Keratinocyte (primary cell): ENCODE results near the gene RCCD1. TPM values are rescaled to one million over a fixed set of nuclear protein-coding genes. Genes with fewer than 3 reads are reported as not detected.

Experiments
- DNase-seq: peaks from one replicate; pipeline ENCODE4 v3.0.0-alpha.2; 2011; ENCODE audit warnings: low read depth, missing footprints, low spot score
- FAIRE-seq: peaks from 2 replicates; lab custom pipeline; 2011; peaks lifted over from hg19 to GRCh38; lab: Jason Lieb, UNC
- H2AFZ ChIP-seq: 2 replicates; pipeline ENCODE4 v1.6.0; 2012; ENCODE audit warnings: low read length, control low read depth, inconsistent platforms; ENCODE audit not compliant: control insufficient read depth
- H3K27ac ChIP-seq: 2 replicates; pipeline ENCODE4 v1.5.1; 2011; ENCODE audit warnings: low read length; ENCODE audit not compliant: control insufficient read depth, insufficient read depth
- H3K27me3 ChIP-seq: 3 replicates; pipeline ENCODE4 v1.6.0; 2011; ENCODE audit warnings: low read length; ENCODE audit not compliant: control insufficient read depth, insufficient read depth; ENCODE audit errors: extremely low read depth
- H3K36me3 ChIP-seq, 2 experiments: 2 replicates in 1 of 2; 3 replicates in 1 of 2; pipeline ENCODE4 v1.5.1; 2011; ENCODE audit warnings: low read length in 2 of 2, mild to moderate bottlenecking in 1 of 2; ENCODE audit not compliant: control insufficient read depth in 2 of 2, insufficient read depth in 2 of 2; ENCODE audit errors: extremely low read depth in 1 of 2
- H3K4me1 ChIP-seq: 3 replicates; pipeline ENCODE4 v1.5.1; 2011; ENCODE audit warnings: low read length; ENCODE audit not compliant: control insufficient read depth, insufficient read depth; ENCODE audit errors: extremely low read depth
- H3K4me2 ChIP-seq: 3 replicates; pipeline ENCODE4 v1.6.0; 2011; ENCODE audit warnings: low read depth, low read length; ENCODE audit not compliant: control insufficient read depth, insufficient read depth; ENCODE audit errors: extremely low read depth
- H3K4me3 ChIP-seq, 3 experiments: fragments of 200-600 bp in 1 of 3; sonication (generic) in 1 of 3; 2 replicates in 2 of 3; 3 replicates in 1 of 3; pipeline ENCODE4 v1.5.1; 2011 to 2016; ENCODE audit warnings: low read length in 3 of 3, mild to moderate bottlenecking in 3 of 3, control low read depth in 2 of 3, inconsistent platforms in 1 of 3, low read depth in 1 of 3, mixed read lengths in 1 of 3, mixed run types in 1 of 3, moderate library complexity in 1 of 3; ENCODE audit not compliant: control insufficient read depth in 2 of 3, insufficient read depth in 2 of 3; ENCODE audit errors: extremely low read depth in 1 of 3
- H3K79me2 ChIP-seq: 2 replicates; pipeline ENCODE4 v1.6.0; 2012; ENCODE audit warnings: low read length; ENCODE audit not compliant: control insufficient read depth, insufficient read depth
- H3K9ac ChIP-seq: 3 replicates; pipeline ENCODE4 v1.6.0; 2011; ENCODE audit warnings: low read length; ENCODE audit not compliant: control insufficient read depth, insufficient read depth; ENCODE audit errors: extremely low read depth
- H3K9me1 ChIP-seq: 3 replicates; pipeline ENCODE4 v1.6.0; 2011; ENCODE audit warnings: low read length; ENCODE audit not compliant: control insufficient read depth, insufficient read depth; ENCODE audit errors: extremely low read depth
- H3K9me3 ChIP-seq: 2 replicates; pipeline ENCODE4 v1.5.1; 2012; ENCODE audit warnings: low read depth, low read length; ENCODE audit not compliant: control insufficient read depth
- H4K20me1 ChIP-seq: 3 replicates; pipeline ENCODE4 v1.6.0; 2011; ENCODE audit warnings: low read length; ENCODE audit not compliant: control insufficient read depth, insufficient read depth; ENCODE audit errors: extremely low read depth
- EZH2 ChIP-seq: IDR thresholded peaks from one replicate; pipeline ENCODE4 v1.6.1; 2012; ENCODE audit warnings: inconsistent platforms, mild to moderate bottlenecking, low read length, moderate library complexity
- dilution Hi-C: fragments of 300-500 bp; cut with MboI; formaldehyde crosslinking; loops from one replicate; pipeline ENCODE4 v1.7.0; 2020; ENCODE audit warnings: low sequenced_read_pairs; ENCODE audit not compliant: extremely low pct_ligation_motif_present
- polyA plus RNA-seq, 5 experiments: library from polyadenylated mRNA; depleted of rRNA in 3 of 5; stranded (reverse) in 3 of 5; stranded (forward) in 1 of 5; unstranded in 1 of 5; fragments of >200 nt; gene quantifications; 1 replicate in 1 of 5; 2 replicates in 3 of 5; 3 replicates in 1 of 5; pipeline versions ENCODE4 v1.2.1 to v1.2.3, GENCODE V29; 2011 to 2012; ENCODE audit warnings: missing spikeins in 2 of 5, low read depth in 1 of 5, low replicate concordance in 1 of 5
- TF ChIP-seq, protein P1 (sequence below), 3 experiments: IDR thresholded peaks in 1 of 3; conservative IDR thresholded peaks in 1 of 3; optimal IDR thresholded peaks in 1 of 3; 2 replicates in 2 of 3; 3 replicates in 1 of 3; pipeline versions ENCODE3 to v1.5.1; 2011; ENCODE audit warnings: low read length in 3 of 3, mild to moderate bottlenecking in 3 of 3, moderate library complexity in 2 of 3, control low read depth in 1 of 3, inconsistent platforms in 1 of 3; ENCODE audit not compliant: insufficient read depth in 2 of 3; ENCODE audit errors: extremely low read depth in 1 of 3

The RCCD1 gene
- polyA plus RNA-seq, 1 donor (not counting 4 experiments of a cell fraction or from before 2014, with no cell fraction given): 7.8 TPM

DNA sequence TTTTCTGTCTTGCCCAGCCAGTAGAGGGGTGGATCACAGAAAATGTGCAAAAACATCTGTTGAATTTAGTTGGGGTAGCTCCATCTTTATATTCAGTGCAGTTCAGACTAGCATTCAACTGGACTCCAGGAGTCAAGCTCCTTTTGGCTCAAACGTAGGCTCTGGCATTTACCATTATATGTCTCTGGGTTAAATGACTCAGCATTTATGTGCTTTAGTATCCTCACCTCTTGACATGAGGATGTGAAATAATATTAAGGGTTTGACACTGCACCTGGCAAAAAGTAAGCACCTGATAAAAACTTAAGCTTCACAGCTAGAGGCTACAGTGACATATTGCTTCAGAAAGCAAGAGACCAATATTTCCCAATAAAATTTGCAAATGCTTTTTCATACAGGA, 24.9 kb downstream of the RCCD1 start:
- dilution Hi-C loops: no loop called here
- Histone ChIP-seq H3K27me3 (no peaks in the 10 kb centered on the region), H3K27ac (no peak overlapping the region), H3K9ac (no peak overlapping the region), H3K9me1 (peaks cover 3% of the 10 kb centered on the region), H4K20me1 (no peaks in the 10 kb centered on the region), H2AFZ (no peak overlapping the region), H3K4me3 (no peak overlapping the region), H3K4me1 (no peaks in the 10 kb centered on the region), H3K9me3 (no peaks in the 10 kb centered on the region), H3K36me3 (peaks cover 5 to 47% of the 10 kb centered on the region in 2 experiments), H3K79me2 (peaks cover 9% of the 10 kb centered on the region), H3K4me2 (no peak overlapping the region)
- TF ChIP-seq, protein P1, sequence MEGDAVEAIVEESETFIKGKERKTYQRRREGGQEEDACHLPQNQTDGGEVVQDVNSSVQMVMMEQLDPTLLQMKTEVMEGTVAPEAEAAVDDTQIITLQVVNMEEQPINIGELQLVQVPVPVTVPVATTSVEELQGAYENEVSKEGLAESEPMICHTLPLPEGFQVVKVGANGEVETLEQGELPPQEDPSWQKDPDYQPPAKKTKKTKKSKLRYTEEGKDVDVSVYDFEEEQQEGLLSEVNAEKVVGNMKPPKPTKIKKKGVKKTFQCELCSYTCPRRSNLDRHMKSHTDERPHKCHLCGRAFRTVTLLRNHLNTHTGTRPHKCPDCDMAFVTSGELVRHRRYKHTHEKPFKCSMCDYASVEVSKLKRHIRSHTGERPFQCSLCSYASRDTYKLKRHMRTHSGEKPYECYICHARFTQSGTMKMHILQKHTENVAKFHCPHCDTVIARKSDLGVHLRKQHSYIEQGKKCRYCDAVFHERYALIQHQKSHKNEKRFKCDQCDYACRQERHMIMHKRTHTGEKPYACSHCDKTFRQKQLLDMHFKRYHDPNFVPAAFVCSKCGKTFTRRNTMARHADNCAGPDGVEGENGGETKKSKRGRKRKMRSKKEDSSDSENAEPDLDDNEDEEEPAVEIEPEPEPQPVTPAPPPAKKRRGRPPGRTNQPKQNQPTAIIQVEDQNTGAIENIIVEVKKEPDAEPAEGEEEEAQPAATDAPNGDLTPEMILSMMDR (optimal IDR thresholded peaks at IDR 0.05 in 1 of 3, IDR thresholded peaks at IDR 0.05 in 1 of 3, conservative IDR thresholded peaks at IDR 0.05 in 1 of 3; ENCODE audit: extremely low read depth in 1 of 3, insufficient read depth in 2 of 3, low read length in 3 of 3): no peak
- no peak for TF ChIP-seq EZH2
- FAIRE-seq (no peak), DNase-seq (no peak)

DNA sequence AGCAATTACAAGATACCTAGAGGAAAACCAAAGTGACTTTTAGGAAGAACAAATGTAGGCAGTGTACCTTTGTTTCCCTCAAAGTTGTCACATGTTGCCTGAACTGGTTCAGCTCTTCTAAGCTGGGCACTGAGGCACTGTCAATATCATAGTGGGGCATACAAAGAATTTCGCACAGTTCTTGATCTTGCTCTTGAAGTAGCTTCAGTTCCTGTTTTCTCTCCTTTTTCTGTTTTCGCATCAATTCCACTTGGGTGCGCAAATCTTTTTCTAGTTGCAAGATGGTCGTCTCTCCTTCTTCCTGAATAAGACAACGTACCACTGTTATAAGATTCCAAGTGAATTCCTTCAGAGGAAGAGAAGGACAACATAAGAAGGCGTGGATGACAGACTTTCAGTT, 27.0 kb downstream of the RCCD1 start:
- H3K79me2 ChIP-seq: peaks cover 29% of the 10 kb centered on the region
- dilution Hi-C loops: no loop called here
- H3K36me3 ChIP-seq: peaks cover 2 to 42% of the 10 kb centered on the region in 2 experiments

More for the DNA sequence above, 27.0 kb downstream of the RCCD1 start:
- Histone ChIP-seq H3K9me1 (peaks cover 4% of the 10 kb centered on the region), H3K4me2 (no peak overlapping the region), H3K4me3 (no peak overlapping the region), H3K4me1 (no peaks in the 10 kb centered on the region), H2AFZ (no peak overlapping the region), H3K27me3 (no peaks in the 10 kb centered on the region), H4K20me1 (no peaks in the 10 kb centered on the region), H3K27ac (no peak overlapping the region), H3K9ac (no peak overlapping the region), H3K9me3 (no peaks in the 10 kb centered on the region)
- TF ChIP-seq, protein P1 (optimal IDR thresholded peaks at IDR 0.05 in 1 of 3, IDR thresholded peaks at IDR 0.05 in 1 of 3, conservative IDR thresholded peaks at IDR 0.05 in 1 of 3; ENCODE audit: extremely low read depth in 1 of 3, insufficient read depth in 2 of 3, low read length in 3 of 3): no peak
- TF ChIP-seq EZH2: no peak
- DNase-seq: no peak
- no peak for FAIRE-seq
